Panc1 (cell line): ENCODE measurements around the gene LGI2.

Experiments used
- CTCF ChIP-seq: fragments of 450-650 bp; IDR thresholded peaks from 2 replicates; pipeline ENCODE4 v1.5.1; 2017; ENCODE audit warnings: mild to moderate bottlenecking
- POLR2AphosphoS5 ChIP-seq: IDR thresholded peaks from 2 replicates; pipeline ENCODE4 v1.6.1; 2012; ENCODE audit warnings: mild to moderate bottlenecking, low read depth, low read length, moderate library complexity
- REST ChIP-seq, 2 experiments: IDR thresholded peaks; 2 replicates each; pipeline ENCODE4 v1.6.1; 2011 to 2012; ENCODE audit warnings: low read depth in 2 of 2, control low read depth in 1 of 2, low read length in 1 of 2, mild to moderate bottlenecking in 1 of 2, moderate library complexity in 1 of 2; ENCODE audit not compliant: insufficient read depth in 1 of 2
- SIN3A ChIP-seq: IDR thresholded peaks from 2 replicates; pipeline ENCODE4 v1.6.1; 2012; ENCODE audit warnings: low read depth, mild to moderate bottlenecking, low read length, moderate library complexity, borderline replicate concordance; ENCODE audit not compliant: insufficient read depth
- TCF7L2 ChIP-seq: IDR thresholded peaks from 2 replicates; pipeline ENCODE4 v1.6.1; 2011; ENCODE audit warnings: mild to moderate bottlenecking, low read depth, low read length, inconsistent platforms

- TF ChIP-seq CTCF (no peak), SIN3A (no peak), REST (IDR thresholded peaks at IDR 0.05; ENCODE audit: insufficient read depth in 1 of 2, low read depth in 2 of 2, low read length in 1 of 2) (no peak), POLR2AphosphoS5 (no peak), TCF7L2 (no peak)
Measured at GRCh38 chr4:25060241-25060962, 29.7 kb upstream of the LGI2 start.
